BLaER1 treated with 17β-estradiol and CSF1 and Interleukin-3, amounts not matched to agents 10 nM and 100 nM (cell line): ENCODE data around the gene SNX27.
"Not testable (repeated sequence)": the region's sequence is repeated elsewhere in the genome, so short reads cannot be mapped to it uniquely, and the experiment has no call there.

ENCODE experiments used
- H3K27ac ChIP-seq, 11 experiments: shearing (Covaris generic); formaldehyde crosslinking; 2 replicates each; pipeline ENCODE4 v1.8.1; 2022
- H3K27me3 ChIP-seq, 11 experiments: shearing (Covaris generic); formaldehyde crosslinking; 2 replicates each; pipeline ENCODE4 v1.8.1; 2022
- H3K36me3 ChIP-seq, 11 experiments: shearing (Covaris generic); formaldehyde crosslinking; 2 replicates each; pipeline ENCODE4 v1.8.1; 2022
- H3K4me1 ChIP-seq, 10 experiments: shearing (Covaris generic); formaldehyde crosslinking; 2 replicates each; pipeline ENCODE4 v1.8.1; 2022
- H3K4me2 ChIP-seq, 11 experiments: shearing (Covaris generic); formaldehyde crosslinking; 2 replicates each; pipeline ENCODE4 v1.8.1; 2022
- H3K4me3 ChIP-seq, 10 experiments: shearing (Covaris generic); formaldehyde crosslinking; 2 replicates each; pipeline ENCODE4 v1.8.1; 2022
- H3K9ac ChIP-seq, 11 experiments: shearing (Covaris generic); formaldehyde crosslinking; 2 replicates each; pipeline ENCODE4 v1.8.1; 2022
- H3K9me3 ChIP-seq, 11 experiments: shearing (Covaris generic); formaldehyde crosslinking; replicated peaks in 1 of 11; 2 replicates each; pipeline ENCODE4 v1.8.1; 2022
- H4K20me1 ChIP-seq, 11 experiments: shearing (Covaris generic); formaldehyde crosslinking; 2 replicates each; pipeline ENCODE4 v1.8.1; 2022
- Cebpa-rat ChIP-seq, 11 experiments: shearing (Covaris generic); IDR thresholded peaks; 2 replicates each; pipeline ENCODE4 v1.8.1; 2022

SNX27 gene

GRCh38 chr1:151729157-151729965 lies 117.5 kb downstream of the SNX27 start:
- no peak overlapping the region for H3K4me3 ChIP-seq
- H3K27ac ChIP-seq = no peak overlapping the region
- TF ChIP-seq Cebpa-rat (IDR thresholded peaks at IDR 0.05) = peak in 1 of 11 experiments; percentile 8; a peak in 1 of 22 replicates
- H3K4me2 ChIP-seq = no peak overlapping the region
- H3K27me3 ChIP-seq = no peaks in the 10 kb centered on the region
- H3K36me3 ChIP-seq = no peaks in the 10 kb centered on the region
- no peaks in the 10 kb centered on the region for H4K20me1 ChIP-seq
- no peaks in the 10 kb centered on the region for H3K4me1 ChIP-seq
- H3K9me3 ChIP-seq = no peaks in the 10 kb centered on the region
- H3K9ac ChIP-seq = no peak overlapping the region

DNA sequence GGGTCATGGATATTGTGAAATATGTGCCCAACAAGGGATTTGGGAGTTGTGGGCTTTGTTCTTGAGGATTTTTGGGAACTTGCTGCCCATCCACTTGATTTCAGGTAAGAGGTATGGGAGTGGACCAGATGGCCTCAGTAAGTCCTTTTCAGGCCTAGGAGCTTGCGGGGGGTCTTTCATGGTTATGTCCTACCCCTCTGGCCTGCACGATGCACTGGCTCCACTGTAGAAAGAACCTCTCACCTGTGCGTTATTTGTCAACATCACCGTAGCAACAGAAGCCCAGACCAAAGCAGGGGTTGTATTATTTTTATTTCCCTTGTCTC lies 118.1 kb downstream of the SNX27 start:
- Histone ChIP-seq H3K27me3 (no peaks in the 10 kb centered on the region), H4K20me1 (no peaks in the 10 kb centered on the region), H3K36me3 (no peaks in the 10 kb centered on the region), H3K9me3 (no peaks in the 10 kb centered on the region), H3K4me3 (no peak overlapping the region), H3K27ac (no peak overlapping the region), H3K9ac (no peak overlapping the region), H3K4me2 (no peak overlapping the region), H3K4me1 (no peaks in the 10 kb centered on the region)
- TF ChIP-seq Cebpa-rat (IDR thresholded peaks at IDR 0.05) = no peak

DNA sequence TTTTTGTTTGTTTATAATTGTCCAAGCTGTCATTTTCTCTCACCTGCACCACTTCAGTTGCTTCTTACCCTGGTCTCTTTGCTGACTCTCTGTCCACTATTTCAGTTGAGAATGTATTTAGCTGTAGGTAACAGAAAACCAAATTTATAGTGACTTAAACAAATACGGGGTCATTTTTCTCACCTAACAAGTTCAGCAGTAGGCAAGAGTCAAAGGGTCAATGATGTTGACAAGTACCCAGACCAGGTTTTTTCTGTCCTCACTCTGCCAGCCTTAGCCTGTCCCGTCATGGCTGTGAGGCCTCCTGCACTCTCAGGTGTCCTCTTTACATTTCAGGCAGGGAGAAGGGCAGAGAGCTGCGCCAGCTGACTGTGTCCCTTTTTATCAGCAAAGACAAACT lies 121.3 kb downstream of the SNX27 start:
- Histone ChIP-seq H3K9me3 (peaks cover 14 to 17% (median 16%) of the 10 kb centered on the region in 11 experiments), H3K4me1 (no peaks in the 10 kb centered on the region), H3K36me3 (peaks cover 0 to 7% (median 0%) of the 10 kb centered on the region in 11 experiments; a peak in 3 of 22 replicates), H3K9ac (no peak overlapping the region), H3K4me2 (no peak overlapping the region), H4K20me1 (no peaks in the 10 kb centered on the region), H3K27me3 (no peaks in the 10 kb centered on the region), H3K4me3 (no peak overlapping the region), H3K27ac (no peak overlapping the region)
- no peak for TF ChIP-seq Cebpa-rat (IDR thresholded peaks at IDR 0.05)

DNA sequence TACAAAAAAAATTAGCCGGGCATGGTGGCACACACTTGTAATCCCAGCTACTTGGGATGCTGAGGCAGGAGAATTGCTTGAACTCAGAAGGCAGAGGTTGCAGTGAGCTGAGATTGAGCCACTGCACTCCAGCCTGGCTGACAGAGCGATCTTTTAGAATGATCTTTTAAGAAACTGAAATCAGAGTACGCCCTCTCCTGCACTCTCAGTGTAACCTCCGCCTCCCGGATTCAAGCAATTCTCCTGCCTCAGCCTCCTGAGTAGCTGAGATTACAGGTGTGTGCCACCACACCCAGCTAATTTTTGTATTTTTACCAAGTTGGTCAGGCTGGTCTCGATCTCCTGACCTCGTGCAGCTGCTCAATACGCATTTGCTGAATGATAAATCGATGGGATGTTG lies 122.1 kb downstream of the SNX27 start:
- H4K20me1 ChIP-seq, H3K4me3 ChIP-seq, H3K36me3 ChIP-seq, H3K27me3 ChIP-seq, H3K4me1 ChIP-seq, H3K4me2 ChIP-seq, H3K9ac ChIP-seq, H3K27ac ChIP-seq: not testable (repeated sequence)
- peaks cover 19 to 25% (median 23%) of the 10 kb centered on the region in 11 experiments for H3K9me3 ChIP-seq

GRCh38 chr1:151737026-151737425 lies 125.2 kb downstream of the SNX27 start:
- no peak for TF ChIP-seq Cebpa-rat (IDR thresholded peaks at IDR 0.05)
- no peaks in the 10 kb centered on the region for H4K20me1 ChIP-seq
- peaks cover 19 to 26% (median 23%) of the 10 kb centered on the region in 11 experiments for H3K9me3 ChIP-seq
- H3K4me1 ChIP-seq = peaks cover 0 to 7% (median 0%) of the 10 kb centered on the region in 10 experiments; a peak in 5 of 20 replicates
- H3K27me3 ChIP-seq = no peaks in the 10 kb centered on the region
- no peak overlapping the region for H3K27ac ChIP-seq
- no peak overlapping the region for H3K9ac ChIP-seq
- peaks cover 0 to 7% (median 0%) of the 10 kb centered on the region in 11 experiments; a peak in 3 of 22 replicates for H3K36me3 ChIP-seq
- peak overlapping the region in 1 of 10 experiments; percentile 8; a peak in 1 of 20 replicates for H3K4me3 ChIP-seq
- H3K4me2 ChIP-seq = no peak overlapping the region

DNA sequence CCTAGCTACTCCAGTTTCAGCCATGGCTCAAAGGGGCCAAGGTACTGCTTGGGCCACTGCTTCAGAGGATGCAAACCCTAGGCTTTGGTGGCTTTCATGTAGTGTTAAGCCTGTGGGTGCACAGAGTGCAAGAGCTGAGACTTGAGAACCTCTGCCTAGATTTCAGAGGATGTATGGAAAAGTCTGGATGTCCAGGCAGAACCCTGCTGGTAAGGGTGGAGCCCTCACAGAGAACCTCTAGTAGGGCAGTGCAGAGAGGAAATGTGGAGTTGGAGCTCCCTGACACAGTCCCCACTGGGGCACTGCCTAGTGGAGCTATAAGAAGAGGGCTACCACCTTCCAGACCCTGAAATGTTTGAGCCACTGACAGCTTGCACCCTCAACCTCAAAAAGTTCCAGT lies 125.6 kb downstream of the SNX27 start:
- no peak overlapping the region for H3K4me2 ChIP-seq
- H3K4me1 ChIP-seq = peaks cover 0 to 7% (median 0%) of the 10 kb centered on the region in 10 experiments; a peak in 5 of 20 replicates
- H4K20me1 ChIP-seq = no peaks in the 10 kb centered on the region
- no peak overlapping the region for H3K9ac ChIP-seq
- no peaks in the 10 kb centered on the region for H3K27me3 ChIP-seq
- H3K36me3 ChIP-seq = peaks cover 0 to 7% (median 0%) of the 10 kb centered on the region in 11 experiments; a peak in 3 of 22 replicates
- H3K9me3 ChIP-seq = peaks cover 19 to 26% (median 23%) of the 10 kb centered on the region in 11 experiments
- no peak for TF ChIP-seq Cebpa-rat (IDR thresholded peaks at IDR 0.05)
- H3K4me3 ChIP-seq = peak overlapping the region in 1 of 10 experiments; percentile 8; a peak in 1 of 20 replicates
- H3K27ac ChIP-seq = no peak overlapping the region

- H4K20me1 ChIP-seq = no peaks in the 10 kb centered on the region
- H3K9me3 ChIP-seq = peaks cover 19 to 26% (median 23%) of the 10 kb centered on the region in 11 experiments
- peaks cover 0 to 7% (median 0%) of the 10 kb centered on the region in 11 experiments; a peak in 3 of 22 replicates for H3K36me3 ChIP-seq
- no peaks in the 10 kb centered on the region for H3K27me3 ChIP-seq
- H3K9ac ChIP-seq = no peak overlapping the region
- no peak overlapping the region for H3K4me3 ChIP-seq
- TF ChIP-seq Cebpa-rat (IDR thresholded peaks at IDR 0.05) = no peak
- H3K4me2 ChIP-seq = peak overlapping the region in 4 of 11 experiments; percentile 13 to 51 (median 36); a peak in 5 of 22 replicates
- H3K4me1 ChIP-seq = peaks cover 0 to 7% (median 0%) of the 10 kb centered on the region in 10 experiments; a peak in 5 of 20 replicates
- no peak overlapping the region for H3K27ac ChIP-seq
These were observed 127.9 kb downstream of the SNX27 start for GRCh38 chr1:151739590-151740355.

GRCh38 chr1:151741516-151741915 lies 129.7 kb downstream of the SNX27 start:
- Histone ChIP-seq H3K27me3 (no peaks in the 10 kb centered on the region), H3K4me3 (no peak overlapping the region), H3K27ac (no peak overlapping the region), H3K9ac (no peak overlapping the region), H3K9me3 (peaks cover 19 to 26% (median 23%) of the 10 kb centered on the region in 11 experiments), H3K4me1 (peaks cover 0 to 7% (median 0%) of the 10 kb centered on the region in 10 experiments; a peak in 5 of 20 replicates), H3K4me2 (no peak overlapping the region), H3K36me3 (peaks cover 0 to 7% (median 0%) of the 10 kb centered on the region in 11 experiments; a peak in 3 of 22 replicates), H4K20me1 (no peaks in the 10 kb centered on the region)
- no peak for TF ChIP-seq Cebpa-rat (IDR thresholded peaks at IDR 0.05)
